Endodermal cell (in vitro differentiated cells): Measurements from ENCODE around the gene IGFLR1. TPM values are rescaled to one million over a fixed set of nuclear protein-coding genes. Genes with fewer than 3 reads are reported as not detected.

Source experiments
- DNase-seq: peaks from one replicate; pipeline ENCODE4 v3.0.0-alpha.2; 2017
- H3K27ac ChIP-seq: 2 replicates; pipeline ENCODE4 v1.5.1; 2013; ENCODE audit warnings: mild to moderate bottlenecking, low read depth, low read length, moderate library complexity
- H3K27me3 ChIP-seq: 2 replicates; pipeline ENCODE4 v1.6.1; 2013; ENCODE audit warnings: mild to moderate bottlenecking, low read length, moderate library complexity; ENCODE audit not compliant: insufficient read depth, control insufficient read depth, poor library complexity, severe bottlenecking
- H3K36me3 ChIP-seq: 2 replicates; pipeline ENCODE4 v1.7.0; 2013; ENCODE audit warnings: mild to moderate bottlenecking, low read length, moderate library complexity; ENCODE audit not compliant: control insufficient read depth, insufficient read depth
- H3K4me1 ChIP-seq: one replicate; pipeline ENCODE4 v1.7.0; 2013; ENCODE audit warnings: low read length; ENCODE audit not compliant: control insufficient read depth, insufficient read depth
- H3K4me3 ChIP-seq: 2 replicates; pipeline ENCODE4 v1.5.1; 2013; ENCODE audit warnings: mild to moderate bottlenecking, low read length, moderate library complexity
- H3K9ac ChIP-seq: 2 replicates; pipeline ENCODE4 v1.6.1; 2013; ENCODE audit warnings: mild to moderate bottlenecking, low read length, moderate library complexity; ENCODE audit not compliant: poor library complexity, severe bottlenecking; ENCODE audit errors: extremely low read depth
- H3K9me3 ChIP-seq: 2 replicates; pipeline ENCODE4 v1.6.1; 2013; ENCODE audit warnings: mild to moderate bottlenecking, low read length, moderate library complexity; ENCODE audit not compliant: control insufficient read depth
- H3K27ac Mint-ChIP-seq: 2 replicates; pipeline ENCODE4 v1.8.0; 2020; ENCODE audit warnings: mixed read lengths
- H3K27me3 Mint-ChIP-seq: 2 replicates; pipeline ENCODE4 v1.8.0; 2021; ENCODE audit warnings: mild to moderate bottlenecking, mixed read lengths; ENCODE audit not compliant: insufficient read depth
- H3K36me3 Mint-ChIP-seq: 2 replicates; pipeline ENCODE4 v1.8.0; 2020; ENCODE audit warnings: low read depth, mixed read lengths
- H3K4me1 Mint-ChIP-seq: 2 replicates; pipeline ENCODE4 v1.8.0; 2020; ENCODE audit warnings: mixed read lengths
- H3K4me3 Mint-ChIP-seq: 2 replicates; pipeline ENCODE4 v1.8.0; 2020; ENCODE audit warnings: mild to moderate bottlenecking, moderate library complexity, mixed read lengths
- H3K9me3 Mint-ChIP-seq: 2 replicates; pipeline ENCODE4 v1.8.0; 2020; ENCODE audit warnings: mild to moderate bottlenecking, mixed read lengths
- WGBS, 2 experiments: methylation state at CpG; one replicate each; pipeline versions ENCODE4 v1.1.5 to v1.1.7; 2013; ENCODE audit warnings: missing lambda C conversion rate in 2 of 2, mixed read lengths in 1 of 2; ENCODE audit not compliant: insufficient coverage in 1 of 2, insufficient read length in 1 of 2; 5-methylcytosine and 5-hydroxymethylcytosine counted together
- total RNA-seq, 2 donors: library from RNA; stranded (reverse); fragmentation: NEBNext Ultra II Directional in 1 of 2; extraction: Animal tissue kit (Norgen Biotek cat#: 25700) in 1 of 2; gene quantifications; 2 replicates in 1 of 2; 3 replicates in 1 of 2; pipeline ENCODE4 v1.2.1, GENCODE V29; 2021
- TF ChIP-seq, protein P1 (sequence below): fragments of 200-600 bp; sonication (generic); conservative IDR thresholded peaks from 2 replicates; pipeline ENCODE4 v1.5.0; 2021; ENCODE audit warnings: antibody characterized with exemption, mild to moderate bottlenecking

The IGFLR1 gene
- total RNA-seq, 2 donors from 2014 or later: 4.6 to 7.1 TPM

DNA sequence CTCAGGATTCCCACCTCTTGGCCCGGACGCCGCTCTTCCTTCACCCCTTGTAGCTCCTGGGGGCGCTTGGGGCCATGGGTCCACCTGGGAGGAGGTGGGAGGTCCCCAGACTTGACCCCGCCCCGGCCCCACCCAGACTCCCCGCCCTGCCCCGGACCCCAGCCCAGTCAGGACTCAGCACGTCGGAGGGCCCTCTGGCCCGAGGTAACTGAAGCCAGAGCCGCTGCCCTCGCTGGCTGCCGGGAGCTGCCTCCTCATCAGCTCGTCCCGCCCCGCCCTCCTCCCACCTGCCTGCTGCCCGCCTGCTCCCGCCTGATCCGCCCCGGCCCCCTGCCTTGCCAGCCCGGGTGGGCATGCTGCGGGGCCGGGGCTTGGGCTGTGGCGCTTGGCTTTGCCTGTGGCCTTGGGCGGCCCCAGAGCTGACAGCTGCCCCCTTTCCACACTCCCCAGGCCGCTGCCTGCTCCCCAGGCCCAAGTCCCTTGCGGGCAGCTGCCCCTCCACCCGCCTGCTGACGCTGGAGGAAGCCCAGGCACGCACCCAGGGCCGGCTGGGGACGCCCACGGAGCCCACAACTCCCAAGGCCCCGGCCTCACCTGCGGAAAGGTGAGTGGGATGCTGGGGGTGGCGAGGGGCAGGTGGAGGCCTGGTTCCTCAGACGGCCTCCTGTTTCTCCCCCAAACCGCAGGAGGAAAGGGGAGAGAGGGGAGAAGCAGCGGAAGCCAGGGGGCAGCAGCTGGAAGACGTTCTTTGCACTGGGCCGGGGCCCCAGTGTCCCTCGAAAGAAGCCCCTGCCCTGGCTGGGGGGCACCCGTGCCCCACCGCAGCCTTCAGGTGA lies 42.5 kb upstream of the IGFLR1 start:
- TF ChIP-seq, protein P1, sequence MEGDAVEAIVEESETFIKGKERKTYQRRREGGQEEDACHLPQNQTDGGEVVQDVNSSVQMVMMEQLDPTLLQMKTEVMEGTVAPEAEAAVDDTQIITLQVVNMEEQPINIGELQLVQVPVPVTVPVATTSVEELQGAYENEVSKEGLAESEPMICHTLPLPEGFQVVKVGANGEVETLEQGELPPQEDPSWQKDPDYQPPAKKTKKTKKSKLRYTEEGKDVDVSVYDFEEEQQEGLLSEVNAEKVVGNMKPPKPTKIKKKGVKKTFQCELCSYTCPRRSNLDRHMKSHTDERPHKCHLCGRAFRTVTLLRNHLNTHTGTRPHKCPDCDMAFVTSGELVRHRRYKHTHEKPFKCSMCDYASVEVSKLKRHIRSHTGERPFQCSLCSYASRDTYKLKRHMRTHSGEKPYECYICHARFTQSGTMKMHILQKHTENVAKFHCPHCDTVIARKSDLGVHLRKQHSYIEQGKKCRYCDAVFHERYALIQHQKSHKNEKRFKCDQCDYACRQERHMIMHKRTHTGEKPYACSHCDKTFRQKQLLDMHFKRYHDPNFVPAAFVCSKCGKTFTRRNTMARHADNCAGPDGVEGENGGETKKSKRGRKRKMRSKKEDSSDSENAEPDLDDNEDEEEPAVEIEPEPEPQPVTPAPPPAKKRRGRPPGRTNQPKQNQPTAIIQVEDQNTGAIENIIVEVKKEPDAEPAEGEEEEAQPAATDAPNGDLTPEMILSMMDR: peak; percentile 66
- H3K4me3 ChIP-seq: no peak overlapping the region
- 28 to 68% methylated on average over 10 to 45 of the region's 45 CpGs for whole genome bisulfite sequencing, 2 experiments
- no peak overlapping the region for H3K9ac ChIP-seq
- H3K27ac ChIP-seq: no peak overlapping the region
- H3K36me3 ChIP-seq: no peaks in the 10 kb centered on the region
- H3K9me3 ChIP-seq: no peaks in the 10 kb centered on the region
- H3K36me3 Mint-ChIP-seq: no peaks in the 10 kb centered on the region
- no peaks in the 10 kb centered on the region for H3K9me3 Mint-ChIP-seq
- H3K27me3 Mint-ChIP-seq: peaks cover 3% of the 10 kb centered on the region
- H3K27me3 ChIP-seq: no peaks in the 10 kb centered on the region
- peak overlapping the region; percentile 49 for H3K4me3 Mint-ChIP-seq
- H3K27ac Mint-ChIP-seq: no peak overlapping the region
- H3K4me1 Mint-ChIP-seq: peaks cover 7% of the 10 kb centered on the region
- peak; percentile 97 for DNase-seq
- H3K4me1 ChIP-seq: no peaks in the 10 kb centered on the region

DNA sequence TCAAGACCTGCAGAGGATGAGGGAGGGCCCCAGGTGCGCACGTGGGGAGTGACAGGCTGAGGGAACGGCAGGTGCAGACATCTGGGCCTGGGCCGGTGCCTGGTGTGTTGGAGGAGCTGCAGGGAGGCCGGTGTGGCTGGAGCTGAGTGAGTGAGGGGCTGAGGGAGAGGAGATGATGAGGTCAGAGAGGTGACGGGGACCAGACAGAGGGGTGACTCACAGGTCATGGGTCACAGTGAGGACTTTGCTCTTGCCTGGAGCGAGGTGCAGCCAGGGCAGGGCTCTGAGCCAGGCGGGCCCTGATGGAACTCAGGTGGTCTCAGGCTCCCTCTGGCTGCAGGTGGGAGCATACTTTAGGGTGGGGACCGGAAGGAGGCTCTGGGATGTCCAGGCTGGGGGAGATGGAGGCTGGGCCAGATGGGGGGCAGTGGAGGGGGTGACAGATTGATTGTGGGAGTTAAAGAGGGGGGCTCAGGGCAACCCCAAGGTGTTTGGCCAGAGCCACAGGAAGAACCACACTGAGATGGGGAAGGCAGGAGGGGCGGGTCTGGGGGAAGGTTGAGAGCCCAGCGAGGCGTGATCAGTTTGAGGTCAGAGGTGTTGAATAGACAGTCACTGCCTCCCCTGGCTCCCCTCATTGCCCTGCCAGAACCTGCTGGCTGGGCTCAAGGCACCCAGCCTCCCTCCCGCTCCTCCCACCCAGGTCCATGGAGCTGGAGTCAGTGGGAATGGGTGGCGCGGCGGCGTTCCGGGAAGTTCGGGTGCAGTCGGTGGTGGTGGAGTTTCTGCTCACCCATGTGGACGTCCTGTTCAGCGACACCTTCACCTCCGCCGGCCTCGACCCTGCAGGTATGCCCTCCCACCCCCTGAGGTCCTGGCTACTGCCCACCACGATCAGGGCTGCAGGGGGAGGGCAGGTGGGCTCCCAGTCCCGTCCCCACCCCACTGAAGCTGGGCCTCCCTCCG lies 41.5 kb upstream of the IGFLR1 start:
- Histone ChIP-seq H3K27me3 (no peaks in the 10 kb centered on the region), H3K36me3 (no peaks in the 10 kb centered on the region), H3K9ac (no peak overlapping the region), H3K4me3 (no peak overlapping the region), H3K9me3 (no peaks in the 10 kb centered on the region), H3K27ac (no peak overlapping the region), H3K4me1 (no peaks in the 10 kb centered on the region)
- DNase-seq: peak; percentile 76
- H3K36me3 Mint-ChIP-seq: no peaks in the 10 kb centered on the region
- peaks cover 3% of the 10 kb centered on the region for H3K27me3 Mint-ChIP-seq
- H3K4me1 Mint-ChIP-seq: peaks cover 7% of the 10 kb centered on the region
- H3K4me3 Mint-ChIP-seq: peak overlapping the region; percentile 49
- H3K9me3 Mint-ChIP-seq: no peaks in the 10 kb centered on the region
- WGBS, 2 experiments: 60 to 85% methylated on average over 8 to 28 of the region's 28 CpGs
- TF ChIP-seq, protein P1: peak; percentile 64
- no peak overlapping the region for H3K27ac Mint-ChIP-seq

DNA sequence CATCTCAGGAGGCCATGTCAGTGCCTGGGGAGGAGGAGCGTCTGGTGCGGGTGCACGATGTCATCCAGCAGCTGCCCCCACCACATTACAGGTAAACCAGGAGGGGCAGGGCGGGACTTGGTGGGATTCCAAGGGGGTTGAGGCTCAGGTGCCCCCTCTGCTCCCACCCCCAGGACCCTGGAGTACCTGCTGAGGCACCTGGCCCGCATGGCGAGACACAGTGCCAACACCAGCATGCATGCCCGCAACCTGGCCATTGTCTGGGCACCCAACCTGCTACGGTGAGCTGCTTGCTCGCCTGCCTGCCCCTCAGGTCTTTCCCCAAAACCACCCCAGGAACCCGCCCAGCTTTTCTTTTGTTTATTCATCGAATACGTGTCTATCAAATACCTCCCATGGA lies 40.3 kb upstream of the IGFLR1 start:
- 90 to 95% methylated on average over 7 to 12 of the region's 12 CpGs for WGBS, 2 experiments
- Mint-ChIP-seq H3K27ac (no peak overlapping the region), H3K27me3 (peaks cover 11% of the 10 kb centered on the region), H3K9me3 (no peaks in the 10 kb centered on the region), H3K36me3 (no peaks in the 10 kb centered on the region), H3K4me1 (peaks cover 9% of the 10 kb centered on the region), H3K4me3 (no peak overlapping the region)
- Histone ChIP-seq H3K9me3 (no peaks in the 10 kb centered on the region), H3K36me3 (no peaks in the 10 kb centered on the region), H3K9ac (no peak overlapping the region), H3K27me3 (no peaks in the 10 kb centered on the region), H3K4me3 (no peak overlapping the region), H3K4me1 (no peaks in the 10 kb centered on the region), H3K27ac (no peak overlapping the region)
- TF ChIP-seq, protein P1: no peak
- DNase-seq: no peak
